Left forelimb (tissue), 1 donor: ENCODE results near the gene FGF6.
"Not testable (repeated sequence)": the region's sequence is repeated elsewhere in the genome, so short reads cannot be mapped to it uniquely, and the experiment has no call there.

ENCODE experiments used
- DNase-seq: peaks from one replicate; pipeline ENCODE4 v3.0.0-alpha.2; 2018; ENCODE audit warnings: low spot score

Gene FGF6

GRCh38 chr12:4445156-4446101 is at the start of gene FGF6:
FGF6 (minus strand) TSS chr12:4445815; CDS start chr12:4445570, 245 bp downstream.
- DNase-seq: no peak

DNA sequence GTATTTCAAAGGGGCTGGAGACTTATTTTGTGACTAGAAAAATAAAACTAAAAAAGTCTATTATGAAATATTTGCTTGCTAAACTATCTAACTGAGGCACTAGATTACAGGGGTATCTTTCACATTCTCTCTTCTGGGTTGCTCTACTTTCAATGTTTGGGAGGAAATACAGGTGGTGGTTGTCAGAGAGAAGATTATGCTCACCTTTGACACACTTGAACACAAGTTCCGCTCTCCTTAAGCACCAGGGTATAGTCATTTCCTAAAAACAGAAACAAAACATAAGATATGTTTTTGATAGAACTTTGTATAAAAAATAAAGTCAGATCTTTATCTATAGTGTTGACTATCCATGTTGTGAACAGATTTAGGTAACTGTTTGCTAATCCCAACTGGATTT is 45.4 kb upstream of the FGF6 start:
- no peak for DNase-seq

GRCh38 chr12:4489556-4489955 is 43.9 kb upstream of the FGF6 start:
- no peak for DNase-seq

GRCh38 chr12:4486980-4487379 is 41.4 kb upstream of the FGF6 start:
- no peak for DNase-seq

DNA sequence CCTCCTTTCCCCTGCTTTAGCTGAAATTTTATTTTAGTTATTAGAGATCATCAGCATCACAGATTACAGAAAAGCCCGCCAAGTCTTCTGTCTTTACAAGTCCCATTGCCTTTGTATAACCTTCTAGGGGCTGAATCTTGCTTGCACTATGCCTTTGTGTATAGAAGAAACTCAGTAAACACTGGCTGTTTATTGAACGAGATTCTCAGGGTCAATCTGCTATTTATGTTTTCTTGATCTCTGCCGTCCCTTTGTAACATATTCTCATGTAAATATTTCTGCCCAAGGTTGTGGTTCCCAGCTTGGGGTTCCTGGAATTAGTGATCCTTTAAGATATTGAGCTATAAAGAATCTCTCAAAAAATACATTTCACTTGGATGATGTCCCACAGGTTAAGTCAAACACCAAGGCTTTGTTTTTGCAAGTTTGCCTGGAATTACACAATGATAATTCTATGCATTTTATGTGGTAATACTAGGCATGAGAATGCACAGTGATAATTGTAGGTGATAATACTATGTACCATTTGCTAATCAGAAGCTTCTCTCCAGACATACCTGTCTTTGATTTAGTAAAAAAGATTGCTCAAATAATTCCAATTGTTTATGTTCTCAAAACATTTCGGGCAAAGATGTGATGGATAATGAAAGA is 40.6 kb upstream of the FGF6 start:
- no peak for DNase-seq

- DNase-seq: no peak
Measured at GRCh38 chr12:4483885-4484823, 38.5 kb upstream of the FGF6 start.

- DNase-seq: no peak
Measured at GRCh38 chr12:4482936-4483335, 37.3 kb upstream of the FGF6 start.

DNA sequence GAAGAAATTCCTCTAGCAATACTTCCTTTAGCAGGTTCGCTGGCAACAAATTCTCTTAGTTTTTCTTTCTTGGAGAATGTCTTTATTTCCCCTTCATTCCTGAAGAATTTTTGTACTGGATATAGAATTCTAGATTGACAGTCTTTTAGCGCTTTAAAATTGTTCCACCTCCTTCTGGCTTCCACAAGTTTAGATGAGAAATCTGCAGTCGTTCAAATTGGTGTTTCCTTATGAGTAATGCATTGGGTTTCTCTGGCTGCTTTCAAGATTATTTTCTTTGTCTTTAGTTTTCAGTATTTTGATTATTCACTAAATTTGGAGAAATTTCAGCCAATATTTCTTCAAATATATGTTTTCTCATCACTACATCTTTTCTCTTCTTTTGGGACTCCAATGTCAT is 33.3 kb upstream of the FGF6 start:
- DNase-seq: no peak

- DNase-seq: no peak
Measured at GRCh38 chr12:4477129-4477528, 31.5 kb upstream of the FGF6 start.

GRCh38 chr12:4472046-4472445 is 26.4 kb upstream of the FGF6 start:
- no peak for DNase-seq

DNA sequence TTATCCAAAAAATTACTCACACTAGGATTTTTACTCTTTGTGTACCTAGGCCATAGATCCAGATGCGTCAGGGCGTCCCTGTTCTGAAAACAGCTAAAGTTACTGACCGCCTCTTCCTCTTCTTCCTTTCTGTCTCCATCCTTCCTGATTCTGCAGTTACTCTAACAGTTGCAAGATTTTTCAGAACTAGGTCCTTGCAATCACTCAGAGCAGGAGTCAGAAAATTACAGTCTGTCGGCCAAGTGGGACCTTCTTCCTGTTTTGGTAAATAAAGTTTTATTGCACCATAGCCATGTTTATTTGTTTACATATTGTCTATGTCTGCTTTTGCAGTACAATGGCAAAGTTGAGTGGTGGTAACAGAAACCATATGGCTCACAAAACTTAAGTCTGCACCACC is 25.6 kb upstream of the FGF6 start:
- no peak for DNase-seq

DNA sequence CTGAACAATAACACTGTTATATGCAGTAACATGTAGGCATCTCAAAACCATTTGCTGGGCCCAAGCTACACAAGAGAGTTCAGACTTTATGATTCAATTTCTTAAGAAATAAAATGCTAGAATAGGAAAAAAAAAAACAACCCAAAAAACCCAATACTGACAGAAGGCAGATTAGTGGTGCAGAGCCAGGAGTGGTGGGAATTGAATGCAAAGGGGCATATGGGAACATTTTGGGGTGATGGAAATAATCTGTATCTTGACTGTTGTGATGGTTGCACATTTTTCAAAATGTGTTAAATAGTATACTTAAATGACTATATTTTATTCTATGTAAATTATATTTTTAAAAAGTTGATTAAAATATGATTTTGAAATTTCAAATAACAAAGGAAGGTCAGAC is 23.4 kb upstream of the FGF6 start:
- no peak for DNase-seq

- no peak for DNase-seq
Measured at GRCh38 chr12:4460761-4461160, 15.1 kb upstream of the FGF6 start.

- not testable (repeated sequence) for DNase-seq
Measured at GRCh38 chr12:4455849-4456248, 10.2 kb upstream of the FGF6 start.

DNA sequence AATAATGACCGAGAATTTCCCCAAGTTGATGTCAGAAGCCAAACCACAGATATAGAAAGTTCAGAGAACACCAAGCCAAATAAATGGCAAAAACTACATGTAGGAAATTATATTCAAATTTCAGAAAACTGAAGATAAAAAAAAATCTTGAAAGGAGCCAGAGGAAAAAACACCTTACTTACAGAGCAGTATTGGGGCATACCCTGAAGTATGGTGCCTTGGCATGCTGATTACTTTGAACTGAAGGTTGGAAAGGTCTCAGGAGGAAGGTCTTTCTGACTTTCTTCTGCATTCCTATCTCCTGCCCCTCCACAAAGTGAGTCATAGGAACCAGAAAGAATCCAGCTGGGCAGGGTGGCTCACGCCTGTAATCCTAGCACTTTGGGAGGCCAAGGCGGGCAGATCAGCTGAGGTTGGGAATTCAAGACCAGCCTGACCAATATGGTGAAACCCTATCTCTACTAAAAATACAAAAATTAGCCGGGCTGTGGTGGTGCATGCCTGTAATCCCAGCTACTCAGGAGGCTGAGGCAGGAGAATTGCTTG is 8.8 kb upstream of the FGF6 start:
- DNase-seq: no peak

GRCh38 chr12:4451694-4452093 is 6.1 kb upstream of the FGF6 start:
- DNase-seq: no peak

DNA sequence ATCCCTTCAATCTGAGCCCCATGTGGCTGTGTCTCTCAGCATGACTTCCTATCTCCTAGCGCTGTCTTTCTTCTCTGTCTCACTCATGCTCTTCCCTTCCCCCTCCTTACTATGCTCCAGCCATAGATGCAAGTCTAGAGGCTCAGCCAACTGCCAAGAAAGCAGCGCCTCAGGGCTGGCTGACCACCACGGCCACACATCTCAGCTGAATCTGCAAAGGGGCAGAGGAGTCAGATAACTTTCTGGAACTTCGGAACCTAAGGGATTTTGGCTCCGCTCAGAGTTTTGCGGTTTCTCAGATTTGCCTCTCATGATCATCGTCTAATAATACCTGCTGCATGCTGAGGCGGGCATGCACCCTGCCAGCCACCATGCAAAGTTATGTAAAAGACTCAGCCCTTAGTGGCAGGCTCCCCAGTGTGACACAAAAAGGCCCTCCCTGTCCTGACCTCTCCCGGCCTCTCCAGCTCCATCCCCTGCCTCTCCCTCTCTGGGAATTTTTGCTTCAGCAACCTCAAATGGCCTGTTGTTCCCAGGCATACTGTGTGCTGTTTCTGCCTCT is 5.0 kb upstream of the FGF6 start:
- DNase-seq: no peak

GRCh38 chr12:4449851-4450221 is 4.2 kb upstream of the FGF6 start:
- DNase-seq: no peak

DNA sequence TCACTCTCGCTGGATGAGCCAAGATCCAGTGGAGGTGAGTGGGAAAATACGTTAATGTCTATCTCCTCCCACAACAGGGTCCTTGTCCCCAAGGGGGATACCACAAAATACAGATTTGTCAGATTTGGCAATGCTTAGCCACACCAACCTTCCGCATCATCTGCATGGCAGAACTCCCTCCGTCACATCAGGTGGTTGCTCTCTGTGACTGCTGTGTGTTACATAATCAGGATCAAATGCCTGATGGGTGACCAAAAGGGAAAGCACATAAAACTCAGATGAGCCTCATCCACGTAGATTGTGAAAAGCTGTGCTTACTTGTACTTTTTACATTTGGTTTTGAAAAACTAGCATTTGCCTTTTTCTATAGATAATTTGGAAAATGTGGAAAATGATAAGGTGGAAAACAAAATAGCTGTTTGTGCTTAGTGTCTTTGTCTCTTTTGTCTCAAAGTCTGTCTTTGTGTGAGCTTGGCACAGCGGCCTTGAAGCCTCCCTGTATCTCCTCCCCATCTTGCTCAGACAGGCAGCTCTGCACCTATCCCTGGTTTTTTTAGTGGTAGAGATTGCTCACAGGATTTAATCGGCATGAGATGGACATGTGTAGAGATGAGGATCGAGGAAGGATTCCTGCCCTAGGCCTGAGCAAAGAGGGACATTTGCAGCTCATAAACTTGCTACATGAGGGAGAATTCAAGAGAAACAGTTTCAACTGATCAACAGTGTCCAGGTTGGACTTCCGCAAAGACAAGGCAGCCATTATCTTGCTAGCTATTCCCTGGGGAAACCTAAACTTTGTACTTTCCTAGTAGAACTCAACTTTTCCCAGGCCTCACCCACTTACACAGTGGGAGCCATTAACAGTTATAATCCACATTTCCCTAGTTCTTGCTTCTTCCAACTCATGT is 3.6 kb upstream of the FGF6 start:
- DNase-seq: no peak

- DNase-seq: no peak
Measured at GRCh38 chr12:4448371-4448940, 2.8 kb upstream of the FGF6 start.
